GM12878 (cell line): ENCODE data around the gene ARHGEF17. TPM values are rescaled to one million over a fixed set of nuclear protein-coding genes. Genes with fewer than 3 reads are reported as not detected.
A peak's percentile ranks its signal among the peaks of the same experiment; 100 is the strongest.

Experiments
- BMI1 ChIP-seq: fragments of 450-650 bp; IDR thresholded peaks from 2 replicates; pipeline ENCODE4 v1.6.1; 2016; ENCODE audit warnings: mild to moderate bottlenecking, moderate library complexity, borderline replicate concordance
- CBX3 ChIP-seq: fragments of 200-600 bp; sonication (generic); IDR thresholded peaks from 2 replicates; pipeline ENCODE4 v1.6.1; 2016; ENCODE audit warnings: low read depth, borderline replicate concordance
- IKZF1 ChIP-seq: fragments of 450-650 bp; conservative IDR thresholded peaks from 2 replicates; pipeline ENCODE4 v1.6.1; 2017; ENCODE audit warnings: antibody characterized with exemption, mild to moderate bottlenecking
- IKZF2 ChIP-seq, 2 experiments: fragments of 450-650 bp; IDR thresholded peaks; 2 replicates each; pipeline ENCODE4 v1.6.1; 2017; ENCODE audit warnings: mild to moderate bottlenecking in 2 of 2, moderate library complexity in 2 of 2
- NR2F1 ChIP-seq: fragments of 450-650 bp; conservative IDR thresholded peaks from 2 replicates; pipeline ENCODE4 v1.6.1; 2017; ENCODE audit warnings: mild to moderate bottlenecking
- POU2F2 ChIP-seq: IDR thresholded peaks from 3 replicates; pipeline ENCODE4 v1.6.1; 2011; ENCODE audit warnings: low read depth, mild to moderate bottlenecking, low read length, borderline replicate concordance
- RAD21 ChIP-seq: IDR thresholded peaks from 2 replicates; pipeline ENCODE4 v1.6.1; 2011; ENCODE audit warnings: mild to moderate bottlenecking, low read depth, low read length, moderate library complexity; ENCODE audit not compliant: insufficient read depth
- RCOR1 ChIP-seq: conservative IDR thresholded peaks from 2 replicates; pipeline ENCODE4 v1.6.1; 2012; ENCODE audit warnings: low read depth, low read length, improper control_type of control experiment
- RELA ChIP-seq: fragments of 450-650 bp; IDR thresholded peaks from 2 replicates; pipeline ENCODE4 v1.8.0; 2014; ENCODE audit warnings: borderline replicate concordance; ENCODE audit not compliant: partially characterized antibody
- SREBF1 ChIP-seq: IDR thresholded peaks from 2 replicates; pipeline ENCODE4 v1.6.1; 2012; ENCODE audit warnings: mild to moderate bottlenecking, low read length
- SUPT20H ChIP-seq: IDR thresholded peaks from 2 replicates; pipeline ENCODE4 v1.6.1; 2011; ENCODE audit warnings: low read depth, mild to moderate bottlenecking, low read length, moderate library complexity, borderline replicate concordance; ENCODE audit not compliant: control insufficient read depth
- TBL1XR1 ChIP-seq: IDR thresholded peaks from 2 replicates; pipeline ENCODE4 v1.6.1; 2012; ENCODE audit warnings: low read depth, low read length, improper control_type of control experiment
- YY1 ChIP-seq: IDR thresholded peaks from 2 replicates; pipeline ENCODE4 v1.6.1; 2011; ENCODE audit warnings: low read depth, mild to moderate bottlenecking, low read length
- ZSCAN29 ChIP-seq: fragments of 450-650 bp; IDR thresholded peaks from 2 replicates; pipeline ENCODE4 v1.6.1; 2017; ENCODE audit warnings: mild to moderate bottlenecking, moderate library complexity
- polyA plus RNA-seq, 11 experiments: library from polyadenylated mRNA; depleted of rRNA in 4 of 11; unstranded in 6 of 11; stranded (reverse) in 5 of 11; fragments of >200 nt; fragmentation: Nextera tagmentation in 4 of 11; fragmentation: Illumina TruSeq in 1 of 11; extraction: Ambion mirVana in 4 of 11; extraction: Trizol in 1 of 11; gene quantifications; 1 replicate in 1 of 11; 2 replicates in 10 of 11; pipeline versions ENCODE4 v1.2.1 to v1.2.3, GENCODE V29; 2011 to 2016; ENCODE audit warnings: inconsistent platforms in 2 of 11, missing spikeins in 2 of 11, low read depth in 1 of 11
- total RNA-seq, 4 experiments: library from RNA; depleted of rRNA in 3 of 4; stranded (reverse); fragments of >200 nt in 3 of 4; fragmentation: Illumina TruSeq in 1 of 4; extraction: Trizol in 1 of 4; gene quantifications; 2 replicates each; pipeline versions ENCODE4 v1.2.1 to v1.2.3, GENCODE V29; 2013 to 2021
- TF ChIP-seq, protein P1 (sequence below): IDR thresholded peaks from 2 replicates; pipeline ENCODE4 v1.6.1; 2012; ENCODE audit warnings: low read depth, low read length, improper control_type of control experiment
- TF ChIP-seq, protein P2 (sequence below): IDR thresholded peaks from 2 replicates; pipeline ENCODE4 v1.6.1; 2012; ENCODE audit warnings: improper control_type of control experiment, low read depth, low read length; ENCODE audit not compliant: insufficient replicate concordance
- TF ChIP-seq, protein P3 (sequence below): fragments of 450-650 bp; IDR thresholded peaks from 2 replicates; pipeline ENCODE4 v1.6.1; 2017; ENCODE audit warnings: mild to moderate bottlenecking, low read depth, inconsistent platforms; ENCODE audit not compliant: poor library complexity, severe bottlenecking
- TF ChIP-seq, protein P4 (sequence below): IDR thresholded peaks from 2 replicates; pipeline ENCODE4 v1.6.1; 2011; ENCODE audit warnings: low read depth, low read length, improper control_type of control experiment, borderline replicate concordance

The ARHGEF17 gene
- total and polyA plus RNA-seq, 10 of the 15 experiments (the other 5 are each of a cell fraction or from before 2014, with no cell fraction given) = 0.15 to 11.0 (median 1.7) TPM

DNA sequence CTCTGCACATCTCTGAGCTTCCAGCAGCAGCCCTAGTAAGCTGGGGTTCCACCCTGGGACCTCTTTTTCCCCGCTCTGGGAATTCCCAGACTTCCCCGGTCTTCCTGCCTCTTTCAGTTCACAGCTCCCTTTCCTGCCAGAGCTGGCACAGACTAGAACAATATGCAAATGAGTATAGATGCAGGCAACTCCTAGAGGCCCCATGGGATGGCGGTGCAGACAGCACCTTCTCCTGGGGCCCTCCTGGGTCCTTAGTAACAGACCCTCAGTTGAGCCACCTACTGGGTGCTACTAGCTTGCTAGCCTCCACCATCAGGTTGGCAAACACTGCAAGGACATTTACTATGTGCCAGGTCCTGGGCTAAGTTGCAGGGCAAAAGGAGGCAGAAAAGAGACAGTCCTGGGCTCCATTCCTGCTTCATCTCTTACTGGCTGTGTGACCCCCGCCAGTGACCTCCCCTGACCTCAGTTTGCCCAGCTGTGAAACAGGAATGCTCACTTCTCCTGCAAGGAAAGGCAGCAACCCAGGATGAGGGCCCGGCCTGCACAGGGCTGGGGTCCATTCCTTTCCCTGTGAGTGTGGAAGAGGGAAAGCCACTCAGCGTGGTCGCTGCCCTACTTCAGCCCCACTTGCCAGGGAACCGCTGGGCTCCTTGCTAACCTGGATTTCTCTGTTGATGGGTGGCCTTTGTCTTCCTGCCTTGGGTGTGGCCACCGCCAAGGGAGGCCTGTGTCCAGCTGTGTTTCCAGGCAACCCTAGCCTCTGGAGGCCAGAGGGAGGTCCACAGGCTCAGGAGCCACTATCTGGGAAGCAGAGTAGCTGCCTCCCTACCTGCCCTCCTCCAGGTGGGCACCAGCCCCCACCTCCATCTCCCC, 75.4 kb downstream of the ARHGEF17 start (continued):
- TF ChIP-seq, protein P1, sequence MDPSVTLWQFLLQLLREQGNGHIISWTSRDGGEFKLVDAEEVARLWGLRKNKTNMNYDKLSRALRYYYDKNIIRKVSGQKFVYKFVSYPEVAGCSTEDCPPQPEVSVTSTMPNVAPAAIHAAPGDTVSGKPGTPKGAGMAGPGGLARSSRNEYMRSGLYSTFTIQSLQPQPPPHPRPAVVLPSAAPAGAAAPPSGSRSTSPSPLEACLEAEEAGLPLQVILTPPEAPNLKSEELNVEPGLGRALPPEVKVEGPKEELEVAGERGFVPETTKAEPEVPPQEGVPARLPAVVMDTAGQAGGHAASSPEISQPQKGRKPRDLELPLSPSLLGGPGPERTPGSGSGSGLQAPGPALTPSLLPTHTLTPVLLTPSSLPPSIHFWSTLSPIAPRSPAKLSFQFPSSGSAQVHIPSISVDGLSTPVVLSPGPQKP = 0 out of 2 replicates have a peak, but pooled peaks have one; percentile 12
- TF ChIP-seq RAD21 = peak; percentile 23; the same call in 1 of the 2 replicates
- no peak for TF ChIP-seq YY1
- no peak for TF ChIP-seq CBX3
- TF ChIP-seq, protein P2, sequence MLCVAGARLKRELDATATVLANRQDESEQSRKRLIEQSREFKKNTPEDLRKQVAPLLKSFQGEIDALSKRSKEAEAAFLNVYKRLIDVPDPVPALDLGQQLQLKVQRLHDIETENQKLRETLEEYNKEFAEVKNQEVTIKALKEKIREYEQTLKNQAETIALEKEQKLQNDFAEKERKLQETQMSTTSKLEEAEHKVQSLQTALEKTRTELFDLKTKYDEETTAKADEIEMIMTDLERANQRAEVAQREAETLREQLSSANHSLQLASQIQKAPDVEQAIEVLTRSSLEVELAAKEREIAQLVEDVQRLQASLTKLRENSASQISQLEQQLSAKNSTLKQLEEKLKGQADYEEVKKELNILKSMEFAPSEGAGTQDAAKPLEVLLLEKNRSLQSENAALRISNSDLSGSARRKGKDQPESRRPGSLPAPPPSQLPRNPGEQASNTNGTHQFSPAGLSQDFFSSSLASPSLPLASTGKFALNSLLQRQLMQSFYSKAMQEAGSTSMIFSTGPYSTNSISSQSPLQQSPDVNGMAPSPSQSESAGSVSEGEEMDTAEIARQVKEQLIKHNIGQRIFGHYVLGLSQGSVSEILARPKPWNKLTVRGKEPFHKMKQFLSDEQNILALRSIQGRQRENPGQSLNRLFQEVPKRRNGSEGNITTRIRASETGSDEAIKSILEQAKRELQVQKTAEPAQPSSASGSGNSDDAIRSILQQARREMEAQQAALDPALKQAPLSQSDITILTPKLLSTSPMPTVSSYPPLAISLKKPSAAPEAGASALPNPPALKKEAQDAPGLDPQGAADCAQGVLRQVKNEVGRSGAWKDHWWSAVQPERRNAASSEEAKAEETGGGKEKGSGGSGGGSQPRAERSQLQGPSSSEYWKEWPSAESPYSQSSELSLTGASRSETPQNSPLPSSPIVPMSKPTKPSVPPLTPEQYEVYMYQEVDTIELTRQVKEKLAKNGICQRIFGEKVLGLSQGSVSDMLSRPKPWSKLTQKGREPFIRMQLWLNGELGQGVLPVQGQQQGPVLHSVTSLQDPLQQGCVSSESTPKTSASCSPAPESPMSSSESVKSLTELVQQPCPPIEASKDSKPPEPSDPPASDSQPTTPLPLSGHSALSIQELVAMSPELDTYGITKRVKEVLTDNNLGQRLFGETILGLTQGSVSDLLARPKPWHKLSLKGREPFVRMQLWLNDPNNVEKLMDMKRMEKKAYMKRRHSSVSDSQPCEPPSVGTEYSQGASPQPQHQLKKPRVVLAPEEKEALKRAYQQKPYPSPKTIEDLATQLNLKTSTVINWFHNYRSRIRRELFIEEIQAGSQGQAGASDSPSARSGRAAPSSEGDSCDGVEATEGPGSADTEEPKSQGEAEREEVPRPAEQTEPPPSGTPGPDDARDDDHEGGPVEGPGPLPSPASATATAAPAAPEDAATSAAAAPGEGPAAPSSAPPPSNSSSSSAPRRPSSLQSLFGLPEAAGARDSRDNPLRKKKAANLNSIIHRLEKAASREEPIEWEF = peak; percentile 53
- peak; percentile 92 for TF ChIP-seq IKZF1
- no peak for TF ChIP-seq TBL1XR1
- TF ChIP-seq NR2F1 = peak; percentile 65; the same call in 1 of the 2 replicates
- peak; percentile 28 for TF ChIP-seq RELA
- no peak for TF ChIP-seq ZSCAN29
- TF ChIP-seq, protein P3, sequence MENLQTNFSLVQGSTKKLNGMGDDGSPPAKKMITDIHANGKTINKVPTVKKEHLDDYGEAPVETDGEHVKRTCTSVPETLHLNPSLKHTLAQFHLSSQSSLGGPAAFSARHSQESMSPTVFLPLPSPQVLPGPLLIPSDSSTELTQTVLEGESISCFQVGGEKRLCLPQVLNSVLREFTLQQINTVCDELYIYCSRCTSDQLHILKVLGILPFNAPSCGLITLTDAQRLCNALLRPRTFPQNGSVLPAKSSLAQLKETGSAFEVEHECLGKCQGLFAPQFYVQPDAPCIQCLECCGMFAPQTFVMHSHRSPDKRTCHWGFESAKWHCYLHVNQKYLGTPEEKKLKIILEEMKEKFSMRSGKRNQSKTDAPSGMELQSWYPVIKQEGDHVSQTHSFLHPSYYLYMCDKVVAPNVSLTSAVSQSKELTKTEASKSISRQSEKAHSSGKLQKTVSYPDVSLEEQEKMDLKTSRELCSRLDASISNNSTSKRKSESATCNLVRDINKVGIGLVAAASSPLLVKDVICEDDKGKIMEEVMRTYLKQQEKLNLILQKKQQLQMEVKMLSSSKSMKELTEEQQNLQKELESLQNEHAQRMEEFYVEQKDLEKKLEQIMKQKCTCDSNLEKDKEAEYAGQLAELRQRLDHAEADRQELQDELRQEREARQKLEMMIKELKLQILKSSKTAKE = no peak
- TF ChIP-seq IKZF2 (IDR thresholded peaks at IDR 0.05) = peak; percentile 83 to 86
- no peak for TF ChIP-seq SREBF1
- TF ChIP-seq, protein P4, sequence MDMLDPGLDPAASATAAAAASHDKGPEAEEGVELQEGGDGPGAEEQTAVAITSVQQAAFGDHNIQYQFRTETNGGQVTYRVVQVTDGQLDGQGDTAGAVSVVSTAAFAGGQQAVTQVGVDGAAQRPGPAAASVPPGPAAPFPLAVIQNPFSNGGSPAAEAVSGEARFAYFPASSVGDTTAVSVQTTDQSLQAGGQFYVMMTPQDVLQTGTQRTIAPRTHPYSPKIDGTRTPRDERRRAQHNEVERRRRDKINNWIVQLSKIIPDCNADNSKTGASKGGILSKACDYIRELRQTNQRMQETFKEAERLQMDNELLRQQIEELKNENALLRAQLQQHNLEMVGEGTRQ = no peak
- no peak for TF ChIP-seq SUPT20H
- no peak for TF ChIP-seq RCOR1
- TF ChIP-seq POU2F2 = peak; percentile 87
- TF ChIP-seq BMI1 = no peak
